GM19468 (cell line): ENCODE results near the gene TTLL11.

Experiments
- ATAC-seq: cut with Tn5 transposase; IDR thresholded peaks from one replicate; pipeline ENCODE4 v1.9.1; 2021; ENCODE audit warnings: mild to moderate bottlenecking, moderate library complexity, moderate number of reproducible peaks; ENCODE audit not compliant: unreplicated experiment; ENCODE audit errors: extremely low read depth

TTLL11 gene

GRCh38 chr9:121783521-121784507 lies 309.3 kb downstream of the TTLL11 start:
- ATAC-seq, result no peak

GRCh38 chr9:121783111-121783510 lies 310.0 kb downstream of the TTLL11 start:
- no peak for ATAC-seq

- no peak for ATAC-seq
Observed at GRCh38 chr9:121782514-121783110, 310.5 kb downstream of the TTLL11 start.

- no peak for ATAC-seq
Observed at GRCh38 chr9:121781701-121782464, 311.2 kb downstream of the TTLL11 start.

- ATAC-seq, result no peak
Observed at GRCh38 chr9:121781145-121781548, 312.0 kb downstream of the TTLL11 start.

GRCh38 chr9:121780177-121781040 lies 312.7 kb downstream of the TTLL11 start:
- no peak for ATAC-seq

GRCh38 chr9:121779381-121780117 lies 313.6 kb downstream of the TTLL11 start:
- no peak for ATAC-seq

- ATAC-seq, result no peak
Observed at GRCh38 chr9:121778252-121779225, 314.6 kb downstream of the TTLL11 start.

GRCh38 chr9:121776739-121777637 lies 316.1 kb downstream of the TTLL11 start:
- no peak for ATAC-seq

- no peak for ATAC-seq
Observed at GRCh38 chr9:121776001-121776738, 316.9 kb downstream of the TTLL11 start.

GRCh38 chr9:121774715-121775613 lies 318.1 kb downstream of the TTLL11 start:
- ATAC-seq, result no peak

GRCh38 chr9:121773954-121774714 lies 319.0 kb downstream of the TTLL11 start:
- no peak for ATAC-seq

GRCh38 chr9:121773286-121773953 lies 319.7 kb downstream of the TTLL11 start:
- no peak for ATAC-seq
